Ovary (tissue), 3 donors: ENCODE measurements around the gene SMIM7.

Experiments used
- CTCF ChIP-seq, 3 donors: fragments of 450-650 bp in 2 of 3; fragments of 200-600 bp in 1 of 3; IDR thresholded peaks; one replicate each; pipeline versions ENCODE4 v1.5.1 to v1.8.0; 2016 to 2022; ENCODE audit warnings: antibody characterized with exemption in 3 of 3, mild to moderate bottlenecking in 1 of 3
- POLR2A ChIP-seq: fragments of 450-650 bp; IDR thresholded peaks from one replicate; pipeline ENCODE4 v1.6.1; 2017; ENCODE audit warnings: antibody characterized with exemption, mild to moderate bottlenecking, moderate library complexity
- donor health status: DM: no; HTN: no; CAD: no.

GRCh38 chr19:16677055-16677454 lies 17.1 kb upstream of the SMIM7 start:
- TF ChIP-seq CTCF (IDR thresholded peaks at IDR 0.05) = no peak
- no peak for TF ChIP-seq POLR2A
